Vagina (tissue), 2 donors: ENCODE measurements around the gene TXK. TPM values are rescaled to one million over a fixed set of nuclear protein-coding genes. Genes with fewer than 3 reads are reported as not detected.

Experiments used
- DNase-seq, 2 donors: peaks; one replicate each; pipeline ENCODE4 v3.0.0-alpha.2; 2017; ENCODE audit errors: extremely low spot score in 2 of 2
- H3K27ac ChIP-seq: fragments of 200-600 bp; sonication (generic); one replicate; pipeline ENCODE4 v1.5.1; 2019
- H3K27me3 ChIP-seq: fragments of 200-600 bp; sonication (generic); one replicate; pipeline ENCODE4 v1.5.1; 2019
- H3K36me3 ChIP-seq, 2 donors: fragments of 200-600 bp; sonication (generic); one replicate each; pipeline ENCODE4 v1.5.1; 2017 to 2019
- H3K4me1 ChIP-seq: fragments of 200-600 bp; sonication (generic); one replicate; pipeline ENCODE4 v1.5.1; 2019
- H3K4me3 ChIP-seq, 2 donors: fragments of 200-600 bp; sonication (generic); 1 replicate in 1 of 2; 2 replicates in 1 of 2; pipeline ENCODE4 v1.5.1; 2016 to 2019
- H3K9me3 ChIP-seq: fragments of 200-600 bp; sonication (generic); one replicate; pipeline ENCODE4 v1.5.1; 2019
- POLR2A ChIP-seq, 2 donors: fragments of 450-650 bp; IDR thresholded peaks; one replicate each; pipeline ENCODE4 v1.6.1; 2017; ENCODE audit warnings: antibody characterized with exemption in 2 of 2, mild to moderate bottlenecking in 2 of 2, moderate library complexity in 2 of 2
- POLR2AphosphoS5 ChIP-seq, 2 donors: sonication (generic); formaldehyde crosslinking; IDR thresholded peaks; one replicate each; pipeline ENCODE4 v1.9.0; 2017; ENCODE audit warnings: antibody characterized with exemption in 2 of 2, mild to moderate bottlenecking in 2 of 2, low read depth in 1 of 2; ENCODE audit not compliant: insufficient read depth in 1 of 2
- intact Hi-C: fragments of 100-400 bp; cut with DNase I; formaldehyde crosslinking; loops from one replicate; pipeline ENCODE4 v1.15.1; 2023
- total RNA-seq: library from RNA; depleted of rRNA; stranded (reverse); fragments of >200 nt; gene quantifications from one replicate; pipeline ENCODE4 v1.2.3, GENCODE V29; 2016
- TF ChIP-seq, protein P1 (sequence below), 3 experiments: fragments of 450-650 bp in 2 of 3; fragments of 200-600 bp in 1 of 3; sonication (generic) in 1 of 3; IDR thresholded peaks; one replicate each; pipeline ENCODE4 v1.5.1; 2017 to 2019; ENCODE audit warnings: antibody characterized with exemption in 3 of 3, mild to moderate bottlenecking in 2 of 3, moderate library complexity in 2 of 3

Gene TXK
- total RNA-seq, 1 donor from 2014 or later, result 8.1 TPM

DNA sequence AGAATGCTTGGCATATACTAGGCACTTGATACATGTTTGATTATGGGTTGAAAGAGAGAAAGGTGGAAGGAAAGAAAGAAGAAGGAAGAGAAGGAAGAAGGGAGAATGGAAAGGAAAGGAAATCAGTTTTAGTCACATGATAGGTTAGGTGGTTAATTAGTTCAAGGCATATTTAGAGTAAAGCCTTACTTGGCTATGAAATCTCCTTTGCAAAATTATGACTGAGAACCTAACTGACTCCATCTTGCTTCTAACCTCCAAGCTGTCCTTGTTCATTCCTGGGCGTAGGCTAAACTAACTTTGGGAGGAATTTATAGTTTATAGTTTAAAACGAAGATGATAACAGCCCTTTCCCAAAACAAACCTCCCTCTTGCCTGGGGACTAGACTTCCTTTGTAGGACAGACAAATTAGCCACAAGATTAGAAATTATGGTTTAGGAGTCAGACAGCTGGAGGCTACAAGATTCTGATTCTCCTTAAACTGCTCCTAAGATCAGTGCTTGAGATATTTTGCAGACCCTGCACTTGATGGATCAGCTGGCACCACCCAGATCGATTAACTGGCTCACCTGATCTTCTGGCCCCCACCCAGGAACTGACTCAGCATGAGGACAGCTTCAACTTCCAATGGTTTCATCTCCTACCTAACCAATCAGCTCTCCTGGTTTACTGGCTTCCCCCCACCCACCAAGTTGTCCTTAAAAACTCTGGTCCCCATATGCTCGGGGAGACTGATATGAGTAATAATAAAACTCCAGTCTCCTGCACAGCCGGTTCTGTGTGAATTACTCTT, 55.0 kb downstream of the TXK start:
- no peak for TF ChIP-seq POLR2AphosphoS5 (IDR thresholded peaks at IDR 0.05; ENCODE audit: insufficient read depth in 1 of 2, low read depth in 1 of 2)
- no peak for TF ChIP-seq POLR2A (IDR thresholded peaks at IDR 0.05)
- TF ChIP-seq, protein P1, sequence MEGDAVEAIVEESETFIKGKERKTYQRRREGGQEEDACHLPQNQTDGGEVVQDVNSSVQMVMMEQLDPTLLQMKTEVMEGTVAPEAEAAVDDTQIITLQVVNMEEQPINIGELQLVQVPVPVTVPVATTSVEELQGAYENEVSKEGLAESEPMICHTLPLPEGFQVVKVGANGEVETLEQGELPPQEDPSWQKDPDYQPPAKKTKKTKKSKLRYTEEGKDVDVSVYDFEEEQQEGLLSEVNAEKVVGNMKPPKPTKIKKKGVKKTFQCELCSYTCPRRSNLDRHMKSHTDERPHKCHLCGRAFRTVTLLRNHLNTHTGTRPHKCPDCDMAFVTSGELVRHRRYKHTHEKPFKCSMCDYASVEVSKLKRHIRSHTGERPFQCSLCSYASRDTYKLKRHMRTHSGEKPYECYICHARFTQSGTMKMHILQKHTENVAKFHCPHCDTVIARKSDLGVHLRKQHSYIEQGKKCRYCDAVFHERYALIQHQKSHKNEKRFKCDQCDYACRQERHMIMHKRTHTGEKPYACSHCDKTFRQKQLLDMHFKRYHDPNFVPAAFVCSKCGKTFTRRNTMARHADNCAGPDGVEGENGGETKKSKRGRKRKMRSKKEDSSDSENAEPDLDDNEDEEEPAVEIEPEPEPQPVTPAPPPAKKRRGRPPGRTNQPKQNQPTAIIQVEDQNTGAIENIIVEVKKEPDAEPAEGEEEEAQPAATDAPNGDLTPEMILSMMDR (IDR thresholded peaks at IDR 0.05), result no peak
- Histone ChIP-seq H3K27me3 (no peaks in the 10 kb centered on the region), H3K4me3 (no peak overlapping the region), H3K36me3 (no peaks in the 10 kb centered on the region), H3K4me1 (no peaks in the 10 kb centered on the region), H3K9me3 (no peaks in the 10 kb centered on the region), H3K27ac (no peak overlapping the region)
- intact Hi-C loops, result no loop called here
- DNase-seq, result no peak

DNA sequence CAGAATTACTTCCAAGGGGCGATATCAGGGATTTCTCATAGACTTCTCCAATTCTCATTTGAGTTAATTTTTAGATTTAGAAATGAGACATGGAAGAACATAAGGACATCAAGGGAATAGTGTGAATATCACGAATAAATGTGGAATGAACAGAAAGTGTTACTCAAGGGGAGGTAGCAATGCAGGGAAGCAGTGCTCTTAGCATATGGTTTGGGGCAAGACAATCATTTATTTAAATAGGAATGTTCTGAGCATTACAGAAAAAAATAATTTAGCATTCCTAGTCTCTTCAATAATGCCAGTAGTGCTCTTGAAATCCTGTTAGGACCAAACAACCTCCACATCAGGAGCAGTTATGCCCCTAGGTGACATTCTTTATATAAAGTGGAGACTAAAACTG, 55.6 kb downstream of the TXK start:
- TF ChIP-seq POLR2AphosphoS5 (IDR thresholded peaks at IDR 0.05; ENCODE audit: insufficient read depth in 1 of 2, low read depth in 1 of 2) (no peak), POLR2A (IDR thresholded peaks at IDR 0.05) (no peak)
- TF ChIP-seq, protein P1 (IDR thresholded peaks at IDR 0.05), result no peak
- no peaks in the 10 kb centered on the region for H3K36me3 ChIP-seq
- no peak overlapping the region for H3K27ac ChIP-seq
- no peak overlapping the region for H3K4me3 ChIP-seq
- no peaks in the 10 kb centered on the region for H3K27me3 ChIP-seq
- no peaks in the 10 kb centered on the region for H3K4me1 ChIP-seq
- H3K9me3 ChIP-seq, result no peaks in the 10 kb centered on the region
- no peak for DNase-seq
- intact Hi-C loops, result no loop called here

DNA sequence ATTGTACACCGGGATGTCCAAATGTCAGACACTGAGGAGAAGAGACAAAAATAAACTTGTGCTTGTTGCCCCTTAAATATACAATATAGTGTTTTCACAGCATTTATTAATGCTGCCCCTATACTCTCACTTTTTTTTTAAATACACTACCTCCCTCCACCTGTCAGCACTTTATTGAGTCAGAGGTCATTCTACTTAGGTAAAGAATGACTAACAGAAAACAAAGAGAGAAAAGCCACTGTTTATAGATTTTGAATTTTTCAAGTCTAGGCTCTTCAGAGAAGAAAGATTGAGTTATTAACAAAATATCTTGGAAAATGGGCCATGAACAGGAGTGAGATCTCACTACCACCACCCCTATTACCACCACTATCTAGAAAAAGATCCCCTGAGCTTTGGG, 59.4 kb downstream of the TXK start:
- H3K27me3 ChIP-seq, result no peaks in the 10 kb centered on the region
- TF ChIP-seq POLR2A (IDR thresholded peaks at IDR 0.05) (no peak), POLR2AphosphoS5 (IDR thresholded peaks at IDR 0.05; ENCODE audit: insufficient read depth in 1 of 2, low read depth in 1 of 2) (no peak)
- TF ChIP-seq, protein P1 (IDR thresholded peaks at IDR 0.05), result no peak
- no peaks in the 10 kb centered on the region for H3K36me3 ChIP-seq
- no peaks in the 10 kb centered on the region for H3K4me1 ChIP-seq
- H3K9me3 ChIP-seq, result no peaks in the 10 kb centered on the region
- H3K27ac ChIP-seq, result no peak overlapping the region
- no peak for DNase-seq
- no peak overlapping the region for H3K4me3 ChIP-seq
- intact Hi-C loops, result no loop called here

DNA sequence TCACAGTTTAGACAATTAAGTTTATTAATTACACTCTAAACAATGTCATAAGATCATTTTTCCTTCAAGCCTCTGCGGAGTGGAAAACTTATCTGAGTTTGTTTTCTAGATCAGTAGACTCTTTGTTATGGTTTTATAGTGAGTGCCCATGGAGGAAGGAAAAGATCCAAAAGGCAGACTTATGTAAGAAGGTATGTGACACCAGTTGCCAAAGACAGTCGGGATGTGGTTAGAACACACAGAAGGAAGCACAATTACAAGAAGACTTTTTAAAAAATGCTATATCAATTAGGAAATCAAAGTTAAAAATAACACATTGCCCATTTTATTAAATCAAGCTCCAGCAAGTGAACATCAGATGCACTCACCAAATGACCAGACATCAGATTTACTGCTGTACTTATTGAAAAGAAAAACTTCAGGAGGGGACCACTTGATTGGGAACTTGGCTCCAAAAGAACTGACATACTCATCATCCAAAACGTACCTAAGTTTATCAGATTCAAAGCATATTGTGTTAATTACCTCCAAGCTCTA, 60.4 kb downstream of the TXK start:
- DNase-seq, result no peak
- no peak for TF ChIP-seq POLR2AphosphoS5 (IDR thresholded peaks at IDR 0.05; ENCODE audit: insufficient read depth in 1 of 2, low read depth in 1 of 2)
- no peak for TF ChIP-seq POLR2A (IDR thresholded peaks at IDR 0.05)
- TF ChIP-seq, protein P1 (IDR thresholded peaks at IDR 0.05), result no peak
- Histone ChIP-seq H3K36me3 (no peaks in the 10 kb centered on the region), H3K9me3 (no peaks in the 10 kb centered on the region), H3K4me3 (no peak overlapping the region), H3K4me1 (no peaks in the 10 kb centered on the region), H3K27me3 (no peaks in the 10 kb centered on the region), H3K27ac (no peak overlapping the region)
- intact Hi-C loops, result no loop called here

DNA sequence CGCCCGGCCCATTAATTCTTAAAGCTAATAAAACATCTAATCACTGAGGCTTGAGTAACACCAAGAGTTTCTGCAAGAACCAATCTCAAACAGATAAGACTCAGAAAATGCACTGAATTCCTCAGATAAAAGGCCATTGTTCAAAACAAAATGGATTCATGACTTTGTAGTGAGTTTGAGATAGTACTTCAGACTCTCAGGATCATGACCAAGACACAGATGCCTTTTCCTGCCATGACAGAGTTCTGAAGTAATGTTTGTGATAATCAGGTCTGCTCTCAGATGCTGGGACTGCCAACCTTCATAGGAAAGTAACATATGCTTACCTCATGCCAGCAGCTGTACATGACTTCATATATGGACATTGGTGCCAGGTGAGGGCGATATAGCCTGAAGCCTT, 62.9 kb downstream of the TXK start:
- no peak overlapping the region for H3K27ac ChIP-seq
- H3K27me3 ChIP-seq, result no peaks in the 10 kb centered on the region
- TF ChIP-seq, protein P1 (IDR thresholded peaks at IDR 0.05), result no peak
- TF ChIP-seq POLR2A (IDR thresholded peaks at IDR 0.05) (no peak), POLR2AphosphoS5 (IDR thresholded peaks at IDR 0.05; ENCODE audit: insufficient read depth in 1 of 2, low read depth in 1 of 2) (no peak)
- no peaks in the 10 kb centered on the region for H3K9me3 ChIP-seq
- intact Hi-C loops, result no loop called here
- H3K36me3 ChIP-seq, result no peaks in the 10 kb centered on the region
- H3K4me3 ChIP-seq, result no peak overlapping the region
- H3K4me1 ChIP-seq, result no peaks in the 10 kb centered on the region
- DNase-seq, result no peak
